NK-92 treated with Interleukin-12 subunit alpha and Interleukin-12 subunit beta, amount 100 ng/mL, for 24 hours (cell line): ENCODE results near the gene MICU1.
"Not testable (repeated sequence)": the region's sequence is repeated elsewhere in the genome, so short reads cannot be mapped to it uniquely, and the experiment has no call there.

ENCODE experiments used
- DNase-seq: peaks from one replicate; lab custom pipeline; 2025; lab: John Stamatoyannopoulos, UW

The MICU1 gene

GRCh38 chr10:72445851-72446250 lies 180.0 kb downstream of the MICU1 start:
- no peak for DNase-seq

GRCh38 chr10:72442969-72443368 lies 182.9 kb downstream of the MICU1 start:
- not testable (repeated sequence) for DNase-seq

- no peak for DNase-seq
Observed at GRCh38 chr10:72435570-72435969, 190.3 kb downstream of the MICU1 start.

- not testable (repeated sequence) for DNase-seq
Observed at GRCh38 chr10:72430936-72431335, 194.9 kb downstream of the MICU1 start.

- DNase-seq, result no peak
Observed at GRCh38 chr10:72429931-72430330, 195.9 kb downstream of the MICU1 start.

GRCh38 chr10:72426986-72427385 lies 198.9 kb downstream of the MICU1 start:
- no peak for DNase-seq

GRCh38 chr10:72425133-72425532 lies 200.7 kb downstream of the MICU1 start:
- DNase-seq, result no peak

GRCh38 chr10:72424561-72424960 lies 201.3 kb downstream of the MICU1 start:
- DNase-seq, result no peak

- no peak for DNase-seq
Observed at GRCh38 chr10:72423426-72423825, 202.5 kb downstream of the MICU1 start.

GRCh38 chr10:72421885-72422540 lies 203.9 kb downstream of the MICU1 start:
- DNase-seq, result no peak

- DNase-seq, result no peak
Observed at GRCh38 chr10:72419241-72419640, 206.6 kb downstream of the MICU1 start.

- DNase-seq, result no peak
Observed at GRCh38 chr10:72418679-72419078, 207.2 kb downstream of the MICU1 start.

- no peak for DNase-seq
Observed at GRCh38 chr10:72417971-72418370, 207.9 kb downstream of the MICU1 start.

- DNase-seq, result no peak
Observed at GRCh38 chr10:72416661-72417060, 209.2 kb downstream of the MICU1 start.

GRCh38 chr10:72414642-72415041 lies 211.2 kb downstream of the MICU1 start:
- no peak for DNase-seq

GRCh38 chr10:72409167-72409566 lies 216.7 kb downstream of the MICU1 start:
- no peak for DNase-seq

GRCh38 chr10:72407927-72408600 lies 217.8 kb downstream of the MICU1 start:
- no peak for DNase-seq

GRCh38 chr10:72407471-72407870 lies 218.4 kb downstream of the MICU1 start:
- no peak for DNase-seq

- DNase-seq, result not testable (repeated sequence)
Observed at GRCh38 chr10:72395581-72395980, 230.3 kb downstream of the MICU1 start.

GRCh38 chr10:72392571-72392970 lies 233.3 kb downstream of the MICU1 start:
- no peak for DNase-seq

GRCh38 chr10:72390764-72391163 lies 235.1 kb downstream of the MICU1 start:
- no peak for DNase-seq

GRCh38 chr10:72389716-72390115 lies 236.2 kb downstream of the MICU1 start:
- no peak for DNase-seq

- no peak for DNase-seq
Observed at GRCh38 chr10:72389014-72389413, 236.9 kb downstream of the MICU1 start.

GRCh38 chr10:72388062-72388461 lies 237.8 kb downstream of the MICU1 start:
- DNase-seq, result no peak
